NCI-H446 (cell line): Measurements from ENCODE around the gene MAN1A2.
"Not testable (repeated sequence)": the region's sequence is repeated elsewhere in the genome, so short reads cannot be mapped to it uniquely, and the experiment has no call there.

Experiments
- DNase-seq, 2 experiments: peaks; one replicate each; lab custom pipeline; 2025; lab: John Stamatoyannopoulos, UW

Gene MAN1A2

DNA sequence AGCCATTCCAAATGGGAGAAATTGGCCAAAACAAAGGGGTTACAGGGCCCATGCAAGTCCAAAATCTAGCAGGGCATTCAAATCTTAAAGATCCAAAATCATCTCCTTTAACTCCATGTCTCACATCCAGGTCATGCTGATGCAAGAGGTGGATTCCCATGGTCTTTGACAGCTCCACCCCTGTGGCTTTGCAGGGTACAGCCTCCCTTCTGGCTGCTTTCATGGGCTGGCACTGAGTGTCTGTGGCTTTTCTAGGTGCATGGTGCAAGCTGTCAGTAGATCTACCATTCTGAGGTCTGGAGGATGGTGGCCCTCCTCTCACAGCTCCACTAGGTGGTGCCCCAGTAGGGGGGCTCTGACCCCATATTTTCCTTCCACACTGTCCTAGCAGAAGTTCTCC lies 191.2 kb downstream of the MAN1A2 start:
- not testable (repeated sequence) for DNase-seq

GRCh38 chr1:117559139-117559538 lies 191.9 kb downstream of the MAN1A2 start:
- no peak for DNase-seq

- DNase-seq, result no peak
Observed at GRCh38 chr1:117559985-117560384, 192.7 kb downstream of the MAN1A2 start.

DNA sequence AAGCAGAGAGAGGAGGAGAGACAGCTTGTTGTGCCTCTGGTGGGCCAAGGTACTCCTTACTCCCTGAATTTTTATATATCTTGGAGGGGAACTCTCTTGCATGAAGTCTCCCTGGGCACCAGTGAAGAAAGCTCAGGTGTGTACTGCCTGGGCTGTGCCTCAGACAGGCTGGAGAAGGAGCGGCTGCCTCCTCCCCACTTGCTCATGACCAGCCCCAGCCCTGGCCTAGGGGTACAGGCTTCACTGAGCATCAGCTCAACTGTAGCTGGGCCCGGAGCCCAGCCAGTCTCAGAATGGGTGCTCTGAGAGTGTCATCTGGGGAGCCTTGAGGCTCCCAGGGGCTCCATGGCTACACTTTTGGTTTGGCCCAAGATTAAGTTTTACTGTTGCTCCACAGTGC lies 193.8 kb downstream of the MAN1A2 start:
- DNase-seq, result no peak

GRCh38 chr1:117561551-117561950 lies 194.3 kb downstream of the MAN1A2 start:
- no peak for DNase-seq

DNA sequence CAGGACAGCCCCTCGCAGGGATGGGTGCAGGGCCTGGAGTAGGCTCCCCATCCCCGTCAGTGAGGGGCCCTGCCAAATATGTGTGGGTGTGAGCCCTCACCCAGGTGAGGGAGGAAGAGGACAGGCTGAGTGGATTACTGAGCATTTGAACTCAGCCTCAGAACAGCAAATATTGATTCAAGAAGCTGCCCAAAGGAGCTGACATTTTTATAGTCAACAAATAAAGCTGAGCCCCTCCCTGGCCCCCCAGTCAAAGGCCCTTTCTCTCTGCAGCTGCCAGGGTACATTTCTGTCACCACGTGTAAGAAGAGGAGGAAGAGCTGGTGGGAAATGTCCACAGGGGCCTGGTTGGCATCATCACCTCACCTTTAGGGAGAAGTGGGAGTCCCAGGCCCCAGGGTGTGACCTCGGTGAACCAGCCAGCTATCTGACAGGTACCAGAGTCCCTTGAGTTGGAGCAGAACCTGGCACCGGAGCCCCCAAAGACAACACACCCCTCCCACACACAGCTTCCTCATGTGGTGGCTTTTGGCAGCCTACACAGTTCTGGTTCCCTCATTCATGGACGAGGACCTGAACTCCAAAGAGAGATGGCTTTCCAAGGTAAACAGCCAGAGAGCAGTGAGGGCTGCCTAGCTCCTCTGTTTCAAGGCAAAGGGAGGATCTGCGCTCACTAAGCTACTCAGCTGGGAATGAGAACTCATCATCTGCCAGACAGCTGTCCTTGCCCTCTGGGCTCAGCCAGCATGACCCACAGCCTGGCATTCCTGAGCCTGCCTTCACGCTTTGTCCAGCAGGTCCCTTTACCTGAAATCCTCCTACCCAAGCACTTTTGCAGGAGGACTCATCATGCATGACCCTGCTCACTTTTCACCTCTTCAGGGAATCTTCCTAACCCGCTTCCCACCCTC lies 195.6 kb downstream of the MAN1A2 start:
- no peak for DNase-seq

- DNase-seq, result no peak
Observed at GRCh38 chr1:117563492-117563875, 196.2 kb downstream of the MAN1A2 start.

DNA sequence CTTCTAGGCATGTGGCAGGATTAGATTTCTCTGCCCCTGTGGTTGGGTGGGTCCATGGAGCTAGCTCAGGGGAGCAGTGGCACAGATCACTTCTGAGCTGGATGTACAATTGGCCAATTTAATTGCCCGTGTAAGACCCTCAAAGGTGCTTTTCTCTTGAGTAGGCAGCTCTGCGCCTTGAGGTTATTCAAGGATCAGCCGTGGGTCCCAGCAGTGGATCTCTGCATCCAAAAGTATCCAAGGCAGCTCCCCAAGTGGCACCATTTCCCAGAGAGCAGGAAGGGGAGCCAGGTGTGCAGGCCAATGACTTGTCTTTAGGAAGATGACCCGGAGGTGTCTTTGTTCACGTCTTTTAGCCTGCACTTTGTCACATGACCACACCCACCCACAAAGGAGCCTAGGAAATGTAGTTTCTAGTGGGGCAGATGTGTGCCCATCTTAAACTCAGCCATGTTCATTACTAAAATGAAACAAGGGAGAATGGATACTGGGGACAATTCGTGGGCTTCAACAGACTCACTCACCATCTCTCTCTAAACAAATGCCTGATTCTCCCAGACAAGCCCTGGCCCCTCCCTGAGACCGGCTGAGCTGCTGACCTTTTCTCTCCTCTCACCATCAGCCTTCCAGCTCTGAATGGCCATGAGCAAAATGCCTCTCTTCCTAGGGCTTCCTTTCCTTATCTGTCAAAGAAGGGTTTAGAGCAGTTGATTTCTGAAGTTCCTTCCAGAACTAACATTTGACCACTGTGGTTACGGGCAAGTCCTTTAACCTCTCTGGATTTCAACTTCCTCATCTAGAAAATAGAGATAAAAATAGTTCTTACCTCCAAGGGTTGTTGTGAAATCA lies 197.2 kb downstream of the MAN1A2 start:
- DNase-seq, result no peak

DNA sequence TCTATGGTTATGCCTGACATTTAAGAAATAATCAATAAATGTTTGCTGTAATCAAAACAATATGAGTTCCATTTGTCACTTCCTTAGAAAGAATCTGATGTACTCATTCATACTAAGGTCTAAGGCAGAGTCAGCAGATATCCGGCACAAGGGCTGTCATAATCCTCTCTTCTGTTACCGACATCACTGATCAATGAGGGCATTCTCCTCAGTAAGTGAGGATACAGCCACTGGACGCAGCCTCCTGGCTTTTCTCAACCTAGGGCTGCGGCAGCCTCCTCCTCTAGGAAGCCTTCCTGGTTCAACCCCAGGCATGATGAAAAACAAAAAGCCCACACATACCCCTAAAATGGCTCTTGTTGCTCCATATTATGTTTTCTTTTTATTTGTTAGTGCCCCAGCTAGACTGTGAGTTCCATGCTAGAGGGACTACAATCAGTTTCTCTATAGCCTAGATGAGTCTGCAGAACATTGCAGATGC lies 197.9 kb downstream of the MAN1A2 start:
- DNase-seq, result no peak

- peak in 1 of 2 experiments; percentile 24 for DNase-seq
Observed at GRCh38 chr1:117565745-117566455, 198.7 kb downstream of the MAN1A2 start.

DNA sequence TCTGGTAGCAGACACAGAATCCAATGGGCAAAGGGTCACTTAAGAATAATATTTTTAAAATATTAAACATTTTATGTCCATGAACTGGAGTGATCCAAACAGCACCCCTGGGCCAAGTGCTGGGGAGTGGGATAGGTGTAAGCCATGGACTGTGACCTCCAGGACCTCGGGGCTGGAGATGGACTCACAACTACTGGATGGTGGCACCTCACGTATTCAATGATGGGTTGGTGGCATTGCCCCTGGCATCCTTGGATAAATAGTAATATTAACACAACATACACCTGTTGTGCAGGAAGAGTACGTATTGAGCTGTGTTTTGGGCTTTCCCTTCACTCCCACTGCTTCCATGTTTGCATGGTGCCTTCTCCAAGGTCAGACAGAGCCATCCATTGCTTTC lies 199.3 kb downstream of the MAN1A2 start:
- DNase-seq, result no peak

DNA sequence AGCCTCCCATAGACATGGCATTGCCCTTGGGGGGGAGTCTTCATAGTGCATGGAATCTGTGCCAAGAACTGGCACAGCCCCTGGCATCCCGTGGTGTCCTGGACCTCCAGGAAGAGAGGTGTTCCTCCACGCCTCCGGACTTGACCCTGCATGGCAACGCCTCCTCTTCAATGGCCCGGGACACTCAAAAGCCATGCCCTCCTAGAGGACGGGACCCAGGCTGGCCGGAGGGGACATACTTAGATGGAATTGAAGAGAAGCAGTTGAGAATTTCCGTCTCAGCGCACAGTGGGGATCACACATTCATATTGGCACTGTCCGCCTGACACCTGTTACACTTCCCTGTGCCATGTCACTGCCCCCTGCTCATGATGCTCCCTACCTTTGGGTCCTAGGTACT lies 200.2 kb downstream of the MAN1A2 start:
- DNase-seq, result no peak

- no peak for DNase-seq
Observed at GRCh38 chr1:117567976-117568375, 200.7 kb downstream of the MAN1A2 start.

DNA sequence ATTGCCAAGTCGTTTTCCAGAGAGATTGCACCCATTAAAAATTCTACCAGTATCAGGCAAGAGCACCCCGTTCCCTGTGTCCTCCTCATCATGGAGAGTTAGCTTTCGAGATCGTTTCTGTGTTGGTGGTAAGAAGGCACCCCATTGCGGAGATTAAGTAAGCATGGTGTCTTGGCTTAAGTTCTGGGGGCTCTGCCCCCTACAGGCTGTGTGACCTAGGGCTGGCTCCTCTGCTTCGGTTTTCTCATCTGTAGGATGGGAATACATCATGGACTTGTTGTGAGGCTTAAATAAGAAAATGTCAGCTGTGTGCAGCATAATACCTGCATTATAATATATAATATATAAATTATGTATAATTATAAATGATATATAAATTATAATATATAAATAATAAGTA lies 201.8 kb downstream of the MAN1A2 start:
- DNase-seq, result no peak

- DNase-seq, result no peak
Observed at GRCh38 chr1:117569856-117570255, 202.6 kb downstream of the MAN1A2 start.

- DNase-seq, result no peak
Observed at GRCh38 chr1:117570988-117571409, 203.8 kb downstream of the MAN1A2 start.

DNA sequence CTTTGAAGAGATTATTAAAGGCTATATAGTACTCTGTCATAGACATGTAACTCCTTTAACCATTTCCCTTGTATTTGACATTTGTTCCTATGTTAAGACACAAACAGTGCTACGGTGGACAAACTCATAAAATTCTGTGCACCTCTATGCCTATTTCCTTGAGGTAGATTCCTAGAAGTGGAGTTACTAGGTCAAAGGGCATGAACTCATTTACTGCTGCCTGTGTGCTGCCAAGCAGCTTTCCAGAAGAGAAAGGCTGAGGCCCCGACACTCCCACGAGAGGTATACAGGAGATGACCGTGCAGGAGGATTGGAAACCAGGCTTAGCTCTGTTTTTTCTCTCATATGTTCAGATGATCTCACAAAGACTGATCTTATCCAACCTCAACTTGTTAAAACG lies 204.2 kb downstream of the MAN1A2 start:
- no peak for DNase-seq

DNA sequence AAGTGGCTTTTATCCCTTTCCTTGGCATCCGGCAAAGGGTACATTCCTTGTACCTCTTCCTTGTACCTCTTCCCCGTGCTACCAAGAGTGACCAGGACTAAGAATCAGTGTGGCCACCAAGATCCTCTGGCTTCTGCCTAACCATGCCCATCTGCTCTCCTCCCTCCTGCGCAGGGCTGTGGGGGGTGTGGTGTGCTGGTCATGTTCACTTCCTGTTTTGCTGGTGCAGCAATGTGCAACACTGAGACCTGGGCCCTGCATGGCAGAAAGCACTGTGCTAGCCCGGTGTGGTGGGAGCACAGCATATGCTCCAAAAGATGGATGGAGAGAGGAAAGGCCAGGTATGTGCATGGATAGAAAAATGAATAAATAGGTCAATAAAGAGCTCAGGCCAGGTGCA lies 205.3 kb downstream of the MAN1A2 start:
- DNase-seq, result no peak

DNA sequence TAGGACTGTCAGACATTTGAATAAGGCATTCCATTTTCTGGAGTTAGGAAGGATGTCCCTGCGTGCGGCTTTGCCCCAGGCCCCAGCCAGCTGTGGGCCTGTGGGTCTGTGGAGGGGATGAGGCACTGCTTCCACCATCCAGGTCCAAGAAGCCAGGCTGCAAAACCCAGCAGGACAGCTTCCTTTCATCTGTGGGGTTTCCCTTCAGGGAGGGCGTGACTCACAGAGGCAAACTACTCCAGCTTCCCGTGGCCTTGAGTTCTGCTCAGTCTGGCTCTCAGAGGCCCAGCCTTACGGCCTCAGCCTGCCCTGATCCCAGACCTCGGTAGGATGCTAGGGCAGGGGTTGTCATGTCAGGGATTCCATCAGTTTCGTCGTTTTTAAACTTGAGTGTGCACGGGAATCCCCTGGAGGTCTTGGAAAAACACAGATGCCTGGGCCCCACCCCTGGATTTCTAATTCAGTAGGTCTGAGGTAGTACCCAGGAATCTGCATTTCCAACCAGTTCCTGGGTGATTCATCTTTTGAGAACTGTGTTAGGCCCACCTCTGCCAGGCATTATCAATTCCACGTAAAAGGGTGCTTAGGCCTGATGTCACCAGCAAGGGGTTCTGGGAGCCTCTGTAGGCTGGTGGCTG lies 206.3 kb downstream of the MAN1A2 start:
- DNase-seq, result no peak

- no peak for DNase-seq
Observed at GRCh38 chr1:117574161-117574835, 207.0 kb downstream of the MAN1A2 start.

GRCh38 chr1:117575586-117576225 lies 208.5 kb downstream of the MAN1A2 start:
- no peak for DNase-seq
